T-helper 17 cell (primary cell): ENCODE results near the gene IP6K3. TPM values are rescaled to one million over a fixed set of nuclear protein-coding genes. Genes with fewer than 3 reads are reported as not detected.

Experiments used
- ATAC-seq: fragments of 150-1000 bp; cut with Tn5 transposase; 2 replicates; pipeline ENCODE4 v1.10.0; 2021; ENCODE audit warnings: mild to moderate bottlenecking, moderate library complexity
- DNase-seq, 3 donors: peaks; one replicate each; pipeline versions ENCODE4 v3.0.0 to v3.0.0-alpha.2; 2020 to 2021
- H3K9me3 ChIP-seq: one replicate; pipeline ENCODE4 v1.7.0; 2013; ENCODE audit warnings: low read length, mild to moderate bottlenecking; ENCODE audit not compliant: control insufficient read depth, poor library complexity, severe bottlenecking
- H3K27ac Mint-ChIP-seq: one replicate; pipeline ENCODE4 v1.8.0; 2022; ENCODE audit warnings: mild to moderate bottlenecking, moderate library complexity, mixed read lengths
- H3K27me3 Mint-ChIP-seq: one replicate; pipeline ENCODE4 v1.8.0; 2022; ENCODE audit warnings: mixed read lengths
- H3K36me3 Mint-ChIP-seq: one replicate; pipeline ENCODE4 v1.8.0; 2022; ENCODE audit warnings: low read depth, mixed read lengths
- H3K4me1 Mint-ChIP-seq: one replicate; pipeline ENCODE4 v1.8.0; 2022; ENCODE audit warnings: mild to moderate bottlenecking, mixed read lengths
- H3K4me3 Mint-ChIP-seq: one replicate; pipeline ENCODE4 v1.8.0; 2022; ENCODE audit warnings: mild to moderate bottlenecking, moderate library complexity, mixed read lengths
- total RNA-seq, 4 donors: library from RNA in 2 of 4; stranded (reverse) in 2 of 4; gene quantifications; one replicate each; pipeline ENCODE4 v1.2.3 and lab custom pipeline; 2022 to 2026

Gene IP6K3
- total RNA-seq, 2 donors from 2014 or later = not detected

DNA sequence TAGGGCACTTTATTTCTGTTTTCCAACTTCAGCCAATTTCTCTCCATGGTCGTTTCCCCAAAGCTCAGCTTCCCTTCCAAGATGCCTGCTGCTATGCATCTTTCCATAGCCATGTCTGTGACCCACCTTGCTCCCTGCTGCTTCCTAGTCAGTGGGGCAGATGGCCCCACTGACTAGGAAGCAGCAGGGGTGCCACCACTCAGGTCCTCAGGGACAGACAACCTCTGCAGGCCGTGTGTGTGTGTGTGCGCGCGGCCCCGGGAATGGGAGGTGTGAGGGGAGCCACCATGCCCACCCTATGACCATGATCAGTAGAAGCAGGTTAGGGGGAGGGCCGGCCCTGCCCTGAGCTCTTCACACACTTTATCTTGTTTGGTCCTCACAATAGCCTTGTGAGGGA is 2.7 kb upstream of the IP6K3 start:
- H3K4me1 Mint-ChIP-seq = peaks cover 12% of the 10 kb centered on the region
- DNase-seq = no peak
- H3K9me3 ChIP-seq = no peaks in the 10 kb centered on the region
- H3K36me3 Mint-ChIP-seq = no peaks in the 10 kb centered on the region
- ATAC-seq = no peak
- H3K27ac Mint-ChIP-seq = no peak overlapping the region
- H3K4me3 Mint-ChIP-seq = no peak overlapping the region
- H3K27me3 Mint-ChIP-seq = peaks cover 21% of the 10 kb centered on the region

DNA sequence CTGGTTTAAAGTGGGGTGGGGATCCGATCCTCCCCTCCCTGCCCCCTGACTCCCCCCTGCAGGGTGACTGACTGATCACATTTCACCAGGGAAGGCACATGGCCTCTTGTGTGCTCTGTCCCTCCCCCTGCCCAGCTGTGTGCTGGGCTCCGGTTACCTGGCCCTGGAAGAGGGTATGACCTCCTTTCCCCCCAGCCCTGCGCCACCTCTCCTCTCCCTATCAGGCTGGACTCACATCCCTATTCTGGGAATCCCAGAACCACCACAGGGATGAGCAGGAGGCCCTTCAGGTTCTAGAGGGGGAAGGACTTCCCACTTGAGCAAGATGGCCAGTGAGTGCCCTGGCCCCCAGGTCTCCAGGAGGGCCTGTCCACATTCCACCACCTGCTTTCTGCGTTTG is 2.1 kb upstream of the IP6K3 start:
- Mint-ChIP-seq H3K27ac (no peak overlapping the region), H3K4me3 (no peak overlapping the region), H3K27me3 (peaks cover 26% of the 10 kb centered on the region), H3K36me3 (no peaks in the 10 kb centered on the region), H3K4me1 (peaks cover 15% of the 10 kb centered on the region)
- H3K9me3 ChIP-seq = no peaks in the 10 kb centered on the region
- ATAC-seq (no peak), DNase-seq (no peak)

DNA sequence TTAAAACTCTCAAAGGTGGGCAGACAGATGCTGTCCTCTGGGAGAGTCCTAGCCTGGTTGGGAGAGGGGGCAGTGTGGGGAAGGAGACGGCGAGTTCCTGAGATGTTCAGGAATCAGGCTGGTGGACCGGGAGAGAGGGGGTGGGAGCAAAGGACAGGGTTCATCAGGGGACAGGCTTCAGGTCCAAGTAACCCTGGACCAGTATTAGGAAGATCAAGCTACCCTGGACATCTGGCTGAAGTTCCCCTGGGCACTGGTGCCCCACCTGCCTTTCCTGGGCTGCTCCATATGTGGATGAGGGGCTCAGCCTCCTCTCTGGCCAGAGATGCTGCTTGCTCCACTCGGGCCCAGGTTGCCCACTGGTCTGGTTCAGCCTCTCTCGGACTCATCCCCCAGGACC is 1.1 kb upstream of the IP6K3 start:
- no peak for ATAC-seq
- Mint-ChIP-seq H3K4me3 (no peak overlapping the region), H3K36me3 (no peaks in the 10 kb centered on the region), H3K27ac (peak overlapping the region; percentile 32), H3K4me1 (peaks cover 15% of the 10 kb centered on the region), H3K27me3 (peaks cover 32% of the 10 kb centered on the region)
- no peaks in the 10 kb centered on the region for H3K9me3 ChIP-seq
- no peak for DNase-seq

DNA sequence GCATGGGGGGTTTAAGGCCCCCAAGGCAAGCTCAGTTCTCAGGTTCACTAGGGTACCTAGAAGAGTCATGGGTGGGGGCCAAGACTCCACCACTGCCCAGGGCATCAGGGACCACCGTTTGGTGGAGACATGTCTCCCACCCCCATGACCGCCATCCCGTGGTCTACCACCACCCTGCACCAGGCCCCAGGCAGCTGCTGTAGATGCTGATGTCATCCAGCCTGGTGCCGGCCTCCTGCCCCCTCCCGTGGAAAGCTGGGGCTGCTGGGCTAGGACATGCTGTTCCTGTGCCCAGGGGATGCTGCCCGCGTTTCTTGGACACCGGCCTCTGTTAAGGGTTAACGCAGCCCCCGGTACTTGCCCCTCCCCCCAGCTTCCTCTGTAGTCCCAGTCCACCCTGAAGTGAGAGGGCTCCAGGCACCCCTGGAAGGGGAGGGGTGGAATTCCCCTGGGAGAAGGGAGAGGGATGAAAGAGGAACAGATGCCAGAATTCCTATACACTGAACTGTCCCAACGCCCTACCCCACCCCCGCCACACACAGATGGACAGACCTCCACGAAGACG is 587 bp downstream of the IP6K3 start:
- Mint-ChIP-seq H3K27ac (no peak overlapping the region), H3K4me3 (no peak overlapping the region)
- no peak for ATAC-seq

DNA sequence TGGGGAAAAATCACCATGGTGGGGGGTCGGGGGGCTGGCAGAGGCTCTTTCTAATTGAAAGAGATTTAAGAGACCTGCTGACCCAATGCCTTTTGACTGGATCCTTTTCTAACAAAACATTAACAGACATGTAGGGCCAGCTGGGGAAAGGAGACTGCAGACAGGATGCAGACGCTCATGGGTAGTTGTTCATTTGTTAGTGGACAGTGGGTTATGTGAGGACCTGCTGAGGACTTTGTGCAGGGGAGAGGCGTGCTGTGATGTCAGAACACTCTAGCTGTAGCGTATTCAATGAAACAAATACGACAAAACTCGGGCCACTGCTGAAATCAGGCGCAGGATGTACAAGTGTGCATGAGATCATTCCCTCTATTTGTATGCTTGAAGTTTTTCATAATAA is 1.2 kb downstream of the IP6K3 start:
- no peak overlapping the region for H3K4me3 Mint-ChIP-seq
- H3K36me3 Mint-ChIP-seq = no peaks in the 10 kb centered on the region
- DNase-seq = no peak
- ATAC-seq = no peak
- peaks cover 40% of the 10 kb centered on the region for H3K27me3 Mint-ChIP-seq
- peaks cover 10% of the 10 kb centered on the region for H3K4me1 Mint-ChIP-seq
- H3K27ac Mint-ChIP-seq = no peak overlapping the region
- no peaks in the 10 kb centered on the region for H3K9me3 ChIP-seq

More for the DNA sequence above, 587 bp downstream of the IP6K3 start:
- no peaks in the 10 kb centered on the region for H3K9me3 ChIP-seq
- Mint-ChIP-seq H3K4me1 (peaks cover 15% of the 10 kb centered on the region), H3K27me3 (peaks cover 40% of the 10 kb centered on the region), H3K36me3 (no peaks in the 10 kb centered on the region)
- no peak for DNase-seq

DNA sequence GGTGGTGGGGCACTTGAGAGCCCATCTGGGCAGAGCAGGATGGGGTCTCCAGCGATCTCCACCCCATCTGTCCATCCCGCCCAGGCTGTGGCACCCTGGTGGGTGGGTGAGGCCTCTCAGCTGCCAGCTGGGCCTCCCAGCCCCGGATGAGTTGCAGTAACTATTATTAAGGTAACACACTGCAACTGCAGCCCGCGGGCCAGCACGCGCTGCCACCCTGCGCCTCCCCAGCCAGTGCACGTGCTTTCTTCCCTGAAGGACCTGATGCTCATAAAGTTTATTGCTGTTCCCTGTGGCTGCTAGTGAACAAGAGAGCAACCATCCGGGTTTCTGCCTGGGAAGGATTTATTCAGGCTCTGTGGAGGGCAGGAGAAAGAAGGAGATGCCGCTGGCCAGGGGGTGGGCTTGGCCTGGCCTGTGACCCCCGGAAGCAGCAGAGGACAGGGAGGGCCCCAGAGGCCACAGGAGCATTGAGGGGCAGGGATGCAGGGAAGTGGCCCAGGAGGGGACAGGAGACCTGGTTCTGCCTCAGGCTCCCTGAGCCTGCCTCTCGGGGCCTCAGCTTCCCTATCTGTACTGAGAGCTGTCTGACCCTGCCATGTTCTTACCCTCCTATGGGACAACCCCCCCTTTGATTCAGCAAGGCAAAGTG is 1.7 kb downstream of the IP6K3 start:
- ATAC-seq = no peak
- Mint-ChIP-seq H3K36me3 (no peaks in the 10 kb centered on the region), H3K27ac (no peak overlapping the region), H3K4me3 (no peak overlapping the region), H3K27me3 (peaks cover 37% of the 10 kb centered on the region), H3K4me1 (peaks cover 6% of the 10 kb centered on the region)
- no peak for DNase-seq
- H3K9me3 ChIP-seq = no peaks in the 10 kb centered on the region

DNA sequence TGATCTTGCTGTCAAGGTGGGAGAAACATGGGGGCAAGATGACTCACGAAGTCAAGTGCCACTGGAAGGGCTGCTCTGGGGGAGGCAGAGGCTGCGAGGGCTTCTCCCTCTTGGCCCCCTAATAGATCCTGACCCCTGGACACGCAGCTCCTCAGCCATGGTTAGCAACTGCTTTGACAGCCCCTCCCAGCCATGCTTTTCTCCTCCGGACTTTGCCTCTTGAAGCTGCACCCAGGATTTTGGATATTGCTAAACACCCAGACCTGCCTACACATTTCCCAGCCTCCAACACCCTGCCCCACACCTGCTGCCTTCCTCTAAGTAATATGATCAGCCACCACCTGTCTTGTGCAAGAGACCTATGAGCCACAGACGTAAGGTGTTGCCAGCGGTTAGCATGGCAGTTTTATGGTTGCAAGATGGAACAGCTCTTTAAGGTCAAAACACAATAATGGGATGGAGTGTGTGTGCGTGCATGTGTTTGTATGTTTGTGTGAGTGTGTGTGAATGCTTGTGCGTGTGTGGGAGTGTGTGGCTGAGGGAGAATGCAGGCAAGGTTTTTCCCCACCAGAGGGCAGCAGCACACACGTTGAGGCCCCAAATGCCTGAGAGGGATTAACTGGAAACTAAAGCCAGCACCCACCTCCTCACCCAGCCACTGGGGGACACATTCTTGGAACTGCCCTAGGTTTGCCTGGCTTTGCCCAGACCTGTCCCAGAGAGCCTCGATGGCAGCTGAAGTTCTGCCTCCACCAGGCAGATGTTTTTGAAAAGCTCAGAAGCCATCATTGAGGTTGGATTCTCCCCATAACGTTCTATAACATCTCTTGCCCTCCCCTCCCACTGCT is 2.5 kb downstream of the IP6K3 start:
- H3K27ac Mint-ChIP-seq = no peak overlapping the region
- H3K9me3 ChIP-seq = no peaks in the 10 kb centered on the region
- peaks cover 6% of the 10 kb centered on the region for H3K4me1 Mint-ChIP-seq
- no peak overlapping the region for H3K4me3 Mint-ChIP-seq
- DNase-seq (peak; percentile 51 to 54 (median 53)), ATAC-seq (peak; percentile 89)
- H3K36me3 Mint-ChIP-seq = no peaks in the 10 kb centered on the region
- H3K27me3 Mint-ChIP-seq = peaks cover 33% of the 10 kb centered on the region

DNA sequence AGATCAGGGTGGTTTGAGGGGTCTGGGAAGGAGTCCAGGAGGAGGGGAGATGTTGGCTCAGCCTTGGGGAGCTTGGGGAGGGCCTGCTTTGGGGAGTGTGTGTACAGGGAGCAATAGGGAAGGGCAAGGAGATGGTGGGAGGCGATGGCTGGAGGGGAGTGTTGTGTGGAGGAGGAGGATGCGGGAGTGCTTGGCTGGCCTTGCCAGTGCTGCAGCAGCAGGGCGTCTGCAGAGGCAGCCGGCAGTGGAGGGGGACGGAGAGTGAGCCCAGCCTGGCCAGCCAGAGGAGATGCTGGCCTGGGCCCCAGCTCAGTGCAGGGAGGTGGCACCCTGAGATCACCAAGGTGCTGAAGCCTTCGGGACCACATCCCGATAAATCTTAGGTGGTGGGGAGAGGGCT is 3.9 kb downstream of the IP6K3 start:
- Mint-ChIP-seq H3K4me1 (peaks cover 6% of the 10 kb centered on the region), H3K27ac (no peak overlapping the region), H3K27me3 (peaks cover 28% of the 10 kb centered on the region), H3K36me3 (no peaks in the 10 kb centered on the region), H3K4me3 (no peak overlapping the region)
- H3K9me3 ChIP-seq = no peaks in the 10 kb centered on the region
- DNase-seq (no peak), ATAC-seq (no peak)

DNA sequence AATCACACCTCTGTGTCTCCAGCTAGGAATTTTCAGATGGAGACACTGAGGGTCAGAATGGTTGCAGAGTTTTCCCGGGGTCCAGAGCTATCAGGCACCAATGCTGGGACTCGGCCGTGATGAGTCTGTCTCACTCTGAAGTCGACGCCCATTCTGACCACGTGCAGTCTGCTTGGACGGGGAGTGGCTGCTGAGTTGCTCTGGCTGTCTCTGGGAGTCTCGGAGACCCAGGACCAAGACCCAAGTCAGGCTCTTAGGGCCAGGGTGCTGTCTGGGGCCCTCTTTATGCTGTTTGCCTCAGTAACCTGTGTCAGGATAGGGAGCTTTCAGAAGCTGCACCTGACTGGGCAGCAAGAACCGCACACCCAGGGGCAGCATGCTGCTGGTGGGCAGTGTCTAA is 4.6 kb downstream of the IP6K3 start:
- DNase-seq = no peak
- no peaks in the 10 kb centered on the region for H3K9me3 ChIP-seq
- peaks cover 20% of the 10 kb centered on the region for H3K27me3 Mint-ChIP-seq
- no peaks in the 10 kb centered on the region for H3K36me3 Mint-ChIP-seq
- ATAC-seq = no peak
- no peak overlapping the region for H3K27ac Mint-ChIP-seq
- no peak overlapping the region for H3K4me3 Mint-ChIP-seq
- peaks cover 4% of the 10 kb centered on the region for H3K4me1 Mint-ChIP-seq

DNA sequence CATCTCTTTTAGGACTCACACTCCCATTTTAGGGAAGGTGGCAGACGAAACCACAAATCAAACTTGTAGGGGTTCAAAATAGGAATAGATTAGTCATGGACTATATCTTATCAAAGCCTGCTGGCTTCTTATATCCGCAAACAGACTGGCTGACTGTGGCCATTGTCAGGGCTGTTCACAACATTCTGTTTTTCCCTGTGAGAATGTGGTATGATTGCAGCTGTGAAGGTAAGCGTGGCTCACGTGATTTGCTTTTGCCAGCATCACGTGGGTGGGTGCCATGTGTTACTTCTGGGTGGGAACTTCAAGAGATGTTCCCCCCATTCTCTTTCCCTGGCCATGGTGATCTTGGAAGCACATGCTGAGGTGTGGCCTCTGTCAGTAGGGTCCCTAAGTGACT is 5.9 kb downstream of the IP6K3 start:
- peaks cover 4% of the 10 kb centered on the region for H3K4me1 Mint-ChIP-seq

DNA sequence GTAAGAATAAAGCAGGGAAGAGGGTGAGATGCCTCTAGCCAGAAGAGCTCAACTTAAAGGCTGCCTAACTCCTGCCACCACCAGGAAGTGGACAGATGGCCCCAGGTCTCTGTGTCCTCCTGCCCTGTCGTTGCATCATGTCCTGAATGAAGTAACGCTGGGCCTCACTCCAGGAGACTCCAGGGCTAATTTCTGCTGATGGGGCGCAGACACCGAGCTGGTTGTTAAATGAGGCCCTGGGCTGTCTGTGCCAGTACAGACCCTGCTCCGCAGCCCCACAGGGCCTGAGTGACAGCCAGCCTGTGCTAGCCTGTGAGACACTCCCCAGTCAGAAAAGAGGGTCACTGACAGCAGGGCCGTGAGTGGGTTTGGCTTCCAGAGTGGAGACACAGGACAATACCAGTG is 6.5 kb downstream of the IP6K3 start:
- DNase-seq = no peak
- ATAC-seq = no peak
- H3K36me3 Mint-ChIP-seq = no peaks in the 10 kb centered on the region
- H3K27me3 Mint-ChIP-seq = peaks cover 19% of the 10 kb centered on the region
- H3K4me3 Mint-ChIP-seq = no peak overlapping the region
- H3K4me1 Mint-ChIP-seq = peaks cover 4% of the 10 kb centered on the region
- no peaks in the 10 kb centered on the region for H3K9me3 ChIP-seq
- no peak overlapping the region for H3K27ac Mint-ChIP-seq

More for the DNA sequence above, 5.9 kb downstream of the IP6K3 start:
- DNase-seq = no peak
- H3K36me3 Mint-ChIP-seq = no peaks in the 10 kb centered on the region
- peaks cover 19% of the 10 kb centered on the region for H3K27me3 Mint-ChIP-seq
- no peaks in the 10 kb centered on the region for H3K9me3 ChIP-seq
- H3K4me3 Mint-ChIP-seq = no peak overlapping the region
- no peak overlapping the region for H3K27ac Mint-ChIP-seq
- no peak for ATAC-seq

DNA sequence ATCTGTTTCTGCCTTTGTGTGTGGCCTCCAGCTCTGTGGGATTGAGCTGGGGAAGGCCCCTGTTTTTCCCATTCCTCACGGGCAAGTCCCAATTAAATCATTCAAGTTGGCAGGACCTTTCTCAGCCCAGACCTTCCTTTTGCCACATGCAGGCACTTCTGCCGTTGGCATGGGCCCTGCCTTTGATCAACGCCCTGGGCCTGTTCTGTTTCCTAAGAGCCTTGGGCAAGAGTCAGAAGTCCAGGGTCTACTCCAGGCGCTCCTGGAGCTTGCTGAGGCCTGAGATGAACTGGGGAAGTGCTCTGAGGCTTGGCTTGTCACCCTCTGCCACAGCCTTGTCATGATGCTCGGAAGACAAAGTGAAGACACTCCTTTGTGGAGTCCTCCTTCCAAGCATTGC is 7.1 kb downstream of the IP6K3 start:
- Mint-ChIP-seq H3K27ac (no peak overlapping the region), H3K4me1 (peaks cover 4% of the 10 kb centered on the region), H3K4me3 (no peak overlapping the region), H3K36me3 (no peaks in the 10 kb centered on the region), H3K27me3 (peaks cover 19% of the 10 kb centered on the region)
- DNase-seq (no peak), ATAC-seq (no peak)
- no peaks in the 10 kb centered on the region for H3K9me3 ChIP-seq

DNA sequence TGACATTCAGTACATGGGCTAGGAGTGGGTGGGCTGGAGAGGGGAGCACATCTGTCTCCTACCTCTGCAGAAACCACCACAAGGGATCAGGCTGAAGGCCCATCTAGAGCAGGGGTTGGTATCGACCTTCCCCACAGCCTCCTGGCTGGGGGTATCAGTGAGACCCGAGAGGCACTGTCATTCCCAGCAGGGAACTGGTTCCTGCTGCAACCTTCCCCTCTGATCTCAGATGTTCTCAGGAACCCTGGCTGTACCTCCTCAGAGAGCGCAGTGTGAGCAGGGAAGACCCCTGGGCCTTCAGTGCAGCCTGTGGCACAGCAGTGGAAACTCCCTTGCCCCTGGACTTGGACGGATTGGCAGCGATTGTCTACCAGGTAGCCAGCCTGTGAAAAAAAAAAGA is 7.8 kb downstream of the IP6K3 start:
- DNase-seq = no peak
- no peaks in the 10 kb centered on the region for H3K36me3 Mint-ChIP-seq
- H3K27ac Mint-ChIP-seq = no peak overlapping the region
- ATAC-seq = no peak
- H3K9me3 ChIP-seq = no peaks in the 10 kb centered on the region
- H3K27me3 Mint-ChIP-seq = peaks cover 14% of the 10 kb centered on the region
- no peaks in the 10 kb centered on the region for H3K4me1 Mint-ChIP-seq
- H3K4me3 Mint-ChIP-seq = no peak overlapping the region
